WI38 (cell line): ENCODE results near the gene RBPJ.

Experiments
- H3K4me3 ChIP-seq: 2 replicates; pipeline ENCODE4 v1.5.1; 2011; ENCODE audit warnings: low read depth, mild to moderate bottlenecking, control low read depth, low read length
- TF ChIP-seq, protein P1 (sequence below): IDR thresholded peaks from 2 replicates; pipeline ENCODE4 v1.5.1; 2012; ENCODE audit warnings: low read depth, mild to moderate bottlenecking, control low read depth, low read length

The RBPJ gene

DNA sequence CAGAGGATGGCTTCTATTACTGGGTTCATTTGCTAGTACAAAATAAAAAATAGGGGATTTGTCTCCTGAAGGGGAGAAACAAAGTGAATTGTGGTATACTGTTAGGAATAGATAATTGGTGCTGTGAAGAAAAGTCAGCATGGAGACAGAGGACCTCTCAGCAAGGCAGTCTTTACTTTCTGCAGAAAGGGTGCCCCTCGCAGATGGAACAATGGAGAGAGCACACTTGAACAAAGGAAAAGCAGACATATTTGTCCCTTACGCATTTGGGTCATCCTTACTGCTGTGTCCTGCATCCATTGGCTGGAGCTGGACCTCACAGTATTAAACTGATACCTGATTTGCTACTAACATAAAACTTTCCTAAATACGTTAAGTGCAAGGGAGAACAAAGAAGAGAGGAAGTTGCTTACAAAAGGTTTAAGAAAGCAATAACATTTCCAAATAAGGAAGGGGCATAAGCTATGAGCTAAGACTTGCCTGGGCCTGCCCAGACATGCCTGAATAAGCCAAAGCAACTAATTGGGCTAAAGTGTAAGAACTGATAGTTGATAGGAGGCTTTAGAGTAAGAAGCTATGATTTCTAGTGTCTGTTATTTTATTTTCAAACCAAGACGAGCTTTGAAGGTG is 85.6 kb downstream of the RBPJ start:
- H3K4me3 ChIP-seq, result no peak overlapping the region

DNA sequence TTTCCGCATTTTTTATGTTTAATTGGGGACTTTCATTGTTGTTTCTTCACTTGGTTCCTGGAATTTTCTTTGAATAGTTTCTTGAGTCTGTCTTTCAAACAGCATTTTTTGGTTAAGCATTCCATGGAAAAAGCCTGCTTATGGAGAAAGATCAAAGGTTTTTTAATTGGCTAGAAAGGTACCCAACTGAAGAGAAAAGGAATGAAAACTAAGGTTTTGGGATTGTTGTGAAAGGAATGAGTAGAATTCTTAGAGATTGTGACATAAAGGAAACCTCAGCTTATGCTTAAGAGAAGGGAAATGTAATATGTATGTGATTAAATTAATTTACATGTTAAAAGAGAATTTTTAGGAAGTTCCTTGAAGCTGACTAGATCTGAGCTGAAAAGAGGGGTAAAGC is 86.7 kb downstream of the RBPJ start:
- TF ChIP-seq, protein P1, sequence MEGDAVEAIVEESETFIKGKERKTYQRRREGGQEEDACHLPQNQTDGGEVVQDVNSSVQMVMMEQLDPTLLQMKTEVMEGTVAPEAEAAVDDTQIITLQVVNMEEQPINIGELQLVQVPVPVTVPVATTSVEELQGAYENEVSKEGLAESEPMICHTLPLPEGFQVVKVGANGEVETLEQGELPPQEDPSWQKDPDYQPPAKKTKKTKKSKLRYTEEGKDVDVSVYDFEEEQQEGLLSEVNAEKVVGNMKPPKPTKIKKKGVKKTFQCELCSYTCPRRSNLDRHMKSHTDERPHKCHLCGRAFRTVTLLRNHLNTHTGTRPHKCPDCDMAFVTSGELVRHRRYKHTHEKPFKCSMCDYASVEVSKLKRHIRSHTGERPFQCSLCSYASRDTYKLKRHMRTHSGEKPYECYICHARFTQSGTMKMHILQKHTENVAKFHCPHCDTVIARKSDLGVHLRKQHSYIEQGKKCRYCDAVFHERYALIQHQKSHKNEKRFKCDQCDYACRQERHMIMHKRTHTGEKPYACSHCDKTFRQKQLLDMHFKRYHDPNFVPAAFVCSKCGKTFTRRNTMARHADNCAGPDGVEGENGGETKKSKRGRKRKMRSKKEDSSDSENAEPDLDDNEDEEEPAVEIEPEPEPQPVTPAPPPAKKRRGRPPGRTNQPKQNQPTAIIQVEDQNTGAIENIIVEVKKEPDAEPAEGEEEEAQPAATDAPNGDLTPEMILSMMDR, result no peak
- no peak overlapping the region for H3K4me3 ChIP-seq

More for the DNA sequence above, 85.6 kb downstream of the RBPJ start:
- TF ChIP-seq, protein P1, result no peak

DNA sequence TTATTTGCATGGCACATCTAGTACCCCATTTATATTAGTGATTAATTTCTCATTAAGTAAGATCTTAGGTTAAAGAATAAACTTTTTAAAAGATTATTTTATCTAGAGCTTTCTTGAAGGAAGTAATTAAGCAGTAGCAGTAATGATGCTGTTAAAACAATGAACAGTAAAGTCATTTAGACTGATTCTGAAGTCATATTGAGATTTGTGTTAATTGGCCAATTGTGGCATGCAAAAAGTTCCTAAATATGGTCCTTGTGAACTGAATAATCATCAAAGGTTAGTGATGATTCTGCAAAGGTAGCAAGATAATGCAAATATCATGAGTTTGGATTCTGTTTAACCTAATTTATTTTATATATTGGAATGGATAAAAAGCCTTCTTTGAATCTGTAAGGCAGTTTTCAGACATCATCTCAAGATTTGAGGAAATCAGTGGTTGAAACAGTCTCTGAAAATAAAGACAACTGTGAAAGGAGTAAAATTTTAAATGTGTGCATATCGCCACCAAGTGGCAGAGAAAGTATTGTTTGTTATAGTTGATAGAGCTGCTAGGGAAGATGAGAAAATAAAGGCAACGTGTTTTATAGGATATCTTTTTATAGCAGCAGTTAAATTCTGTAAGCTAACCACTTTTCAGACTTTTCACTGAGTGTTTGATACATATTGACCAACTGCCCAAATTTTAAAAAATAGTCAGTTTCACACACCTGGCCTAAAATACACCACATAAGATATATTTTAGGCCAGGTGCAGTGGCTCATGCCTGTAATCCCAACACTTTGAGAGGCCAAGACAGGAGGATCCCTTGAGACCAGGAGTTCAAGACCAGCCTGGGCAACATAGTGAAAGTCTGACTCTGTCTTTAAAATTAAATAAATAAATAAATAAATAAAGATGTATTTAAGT is 89.8 kb downstream of the RBPJ start:
- H3K4me3 ChIP-seq, result no peak overlapping the region
- TF ChIP-seq, protein P1, result peak; percentile 16; the same call in 1 of the 2 replicates

DNA sequence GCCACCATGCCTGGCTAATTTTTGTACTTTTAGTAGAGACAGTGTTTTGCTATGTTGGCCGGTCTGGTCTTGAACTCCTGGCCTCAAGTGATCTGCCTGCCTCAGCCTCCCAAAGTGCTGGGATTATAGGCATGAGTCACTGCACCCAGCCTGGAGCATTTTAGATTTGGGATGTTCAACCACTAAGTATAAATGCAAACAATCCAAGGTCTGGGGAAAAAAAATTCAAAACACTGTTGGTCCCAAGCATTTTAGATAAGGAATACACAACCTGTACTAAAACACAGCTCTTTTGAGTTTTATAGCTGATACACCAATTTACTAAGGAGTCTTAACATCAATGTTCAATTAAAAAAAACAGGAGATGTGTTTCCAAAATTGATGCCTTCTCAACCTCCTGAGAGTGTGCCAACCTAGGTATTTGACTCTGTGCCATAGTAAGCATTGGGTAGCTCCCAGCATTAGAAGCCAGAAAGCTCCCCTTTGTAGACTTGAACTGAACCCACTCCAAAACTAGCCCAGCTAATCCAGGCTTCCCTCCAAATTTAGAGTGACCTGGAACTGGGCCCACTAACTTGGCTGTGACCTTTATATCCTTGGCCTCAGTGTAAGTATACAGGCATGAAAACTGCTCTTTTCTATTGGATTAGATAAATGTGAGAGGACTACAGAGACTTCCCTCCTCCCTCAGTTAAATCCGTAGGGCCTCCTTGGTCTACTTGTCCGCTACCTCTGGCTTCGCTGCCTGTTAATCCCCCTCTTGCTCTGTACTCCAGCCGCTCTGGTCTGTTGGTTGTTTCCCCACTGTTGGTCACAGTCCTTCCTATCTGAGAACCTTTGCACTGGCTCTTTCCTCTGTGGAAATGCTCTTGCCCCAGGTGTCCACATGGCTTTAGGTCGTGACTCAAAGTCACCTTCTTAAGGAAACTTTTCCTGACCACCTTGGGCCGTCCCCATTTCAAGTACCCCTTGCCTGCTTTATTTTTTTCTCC is 91.9 kb downstream of the RBPJ start:
- TF ChIP-seq, protein P1, result no peak
- H3K4me3 ChIP-seq, result no peak overlapping the region

DNA sequence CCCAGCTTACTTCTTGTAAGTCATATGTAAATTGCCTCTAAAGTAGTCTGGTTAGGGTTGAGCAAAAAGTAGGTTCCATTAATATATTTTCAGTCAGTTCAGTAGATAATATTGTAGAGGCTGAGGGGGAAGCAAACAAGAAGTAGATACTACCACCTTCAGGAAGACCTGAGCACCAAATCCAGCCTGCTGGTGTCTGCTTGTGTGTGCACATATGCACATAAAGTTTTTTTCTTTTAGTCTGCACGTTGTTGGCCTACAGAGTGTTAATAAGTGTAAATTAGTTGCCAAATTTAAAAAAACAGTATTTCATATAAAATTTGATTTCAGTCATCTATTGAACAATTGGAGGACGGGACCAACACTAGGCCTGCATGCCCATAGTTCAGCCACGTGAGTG is 92.8 kb downstream of the RBPJ start:
- H3K4me3 ChIP-seq, result no peak overlapping the region
- TF ChIP-seq, protein P1, result no peak

DNA sequence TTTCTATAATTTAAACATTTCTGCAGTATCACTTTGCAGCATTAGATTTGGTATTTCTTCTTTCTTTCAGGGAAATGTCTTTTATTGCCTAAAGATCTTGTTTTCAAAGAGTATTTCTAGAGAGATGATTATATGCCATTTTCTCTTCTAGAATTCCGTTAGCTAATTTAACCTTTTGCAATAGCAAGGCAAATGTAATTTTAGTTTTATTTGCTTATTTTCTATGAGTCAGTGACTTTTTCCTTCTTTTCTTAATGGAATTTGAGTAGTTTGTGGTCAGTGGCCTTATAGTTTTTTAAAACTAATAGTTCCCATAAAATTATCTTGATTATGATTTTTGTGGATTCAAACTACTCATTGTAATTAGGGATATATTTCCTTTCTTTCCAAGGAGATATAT is 97.3 kb downstream of the RBPJ start:
- no peak overlapping the region for H3K4me3 ChIP-seq
- TF ChIP-seq, protein P1, result no peak
